ENCODE results near the gene COL6A2. TPM values are rescaled to one million over a fixed set of nuclear protein-coding genes. Genes with fewer than 3 reads are reported as not detected.

Gene COL6A2
- total RNA-seq, 1 experiment from 2014 or later: 22.0 TPM

DNA sequence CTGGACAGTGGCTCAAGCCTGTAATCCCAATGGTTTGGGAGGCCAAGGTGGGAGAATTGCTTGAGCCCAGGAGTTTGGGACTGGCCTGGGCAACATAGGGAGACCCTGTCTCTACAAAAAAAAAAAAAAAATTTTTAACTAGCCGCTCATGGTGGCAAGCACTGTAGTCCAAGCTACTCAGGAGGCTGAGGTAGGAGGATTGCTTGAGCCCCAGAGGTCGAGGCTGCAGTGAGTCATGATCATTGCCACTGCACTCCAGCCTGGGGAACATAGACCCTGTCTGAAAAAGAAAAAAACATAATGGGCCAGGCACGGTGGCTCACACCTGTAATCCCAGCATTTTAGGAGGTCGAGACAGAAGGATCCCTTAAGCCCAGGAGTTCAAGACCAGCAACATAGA lies 81.0 kb downstream of the COL6A2 start:
- BruUV-seq (replicated peaks): no TSS peak
- H3K27me3 ChIP-seq (ENCODE audit: insufficient read depth, low read depth): no peaks in the 10 kb centered on the region

More for the DNA sequence above, 81.0 kb downstream of the COL6A2 start:
- intact Hi-C loops (cut with micrococcal nuclease; ENCODE audit: unreplicated experiment): no loop called here
- DNase-seq: no peak
- H3K9me2 ChIP-seq (ENCODE audit: insufficient read depth): no peaks in the 10 kb centered on the region
- H3K79me2 ChIP-seq (ENCODE audit: low read depth): no peaks in the 10 kb centered on the region
- ChIA-PET POLR2A (ENCODE audit: unreplicated experiment) (no interaction called here), CTCF (no interaction called here)
- H3K9me3 ChIP-seq (ENCODE audit: insufficient read depth, low read depth): no peaks in the 10 kb centered on the region
- H3K4me1 ChIP-seq (replicated peaks; ENCODE audit: insufficient read depth): no peaks in the 10 kb centered on the region
- TF ChIP-seq EZH2 (IDR thresholded peaks at IDR 0.05; ENCODE audit: low read depth): no peak
- TF ChIP-seq, protein P1, sequence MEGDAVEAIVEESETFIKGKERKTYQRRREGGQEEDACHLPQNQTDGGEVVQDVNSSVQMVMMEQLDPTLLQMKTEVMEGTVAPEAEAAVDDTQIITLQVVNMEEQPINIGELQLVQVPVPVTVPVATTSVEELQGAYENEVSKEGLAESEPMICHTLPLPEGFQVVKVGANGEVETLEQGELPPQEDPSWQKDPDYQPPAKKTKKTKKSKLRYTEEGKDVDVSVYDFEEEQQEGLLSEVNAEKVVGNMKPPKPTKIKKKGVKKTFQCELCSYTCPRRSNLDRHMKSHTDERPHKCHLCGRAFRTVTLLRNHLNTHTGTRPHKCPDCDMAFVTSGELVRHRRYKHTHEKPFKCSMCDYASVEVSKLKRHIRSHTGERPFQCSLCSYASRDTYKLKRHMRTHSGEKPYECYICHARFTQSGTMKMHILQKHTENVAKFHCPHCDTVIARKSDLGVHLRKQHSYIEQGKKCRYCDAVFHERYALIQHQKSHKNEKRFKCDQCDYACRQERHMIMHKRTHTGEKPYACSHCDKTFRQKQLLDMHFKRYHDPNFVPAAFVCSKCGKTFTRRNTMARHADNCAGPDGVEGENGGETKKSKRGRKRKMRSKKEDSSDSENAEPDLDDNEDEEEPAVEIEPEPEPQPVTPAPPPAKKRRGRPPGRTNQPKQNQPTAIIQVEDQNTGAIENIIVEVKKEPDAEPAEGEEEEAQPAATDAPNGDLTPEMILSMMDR (conservative IDR thresholded peaks at IDR 0.05): no peak
- H3F3A ChIP-seq (ENCODE audit: insufficient read depth, low read depth): no peaks in the 10 kb centered on the region
- H2AFZ ChIP-seq: no peak overlapping the region
- no peaks in the 10 kb centered on the region for H3K36me3 ChIP-seq (ENCODE audit: low read depth)
- no peak overlapping the region for H3K4me2 ChIP-seq
- no peaks in the 10 kb centered on the region for H4K20me1 ChIP-seq (ENCODE audit: insufficient read depth)
- no peak overlapping the region for H3K4me3 ChIP-seq
- H3K27ac ChIP-seq: no peak overlapping the region

Other genes starting within 250 kb of the COL6A2 start
- gene COL6A1, start 116.3 kb upstream of the COL6A2 start, total RNA-seq (2021): 43.1 and 51.8 TPM in 2 replicates
- 5.9 and 7.1 TPM in 2 replicates for gene FTCD, start 57.5 kb downstream of the COL6A2 start, total RNA-seq (2021)
- gene SPATC1L, start 86.3 kb downstream of the COL6A2 start, total RNA-seq (2021): 31.8 and 32.7 TPM in 2 replicates
- 69.0 and 92.3 TPM in 2 replicates for gene LSS, start 130.7 kb downstream of the COL6A2 start, total RNA-seq (2021)
- 57.8 and 69.6 TPM in 2 replicates for gene MCM3AP, start 187.5 kb downstream of the COL6A2 start, total RNA-seq (2021)
- 13.8 and 17.3 TPM in 2 replicates for gene YBEY, start 188.2 kb downstream of the COL6A2 start, total RNA-seq (2021)
- gene C21orf58, start 225.8 kb downstream of the COL6A2 start, total RNA-seq (2021): 28.9 and 30.7 TPM in 2 replicates
- gene PCNT, start 226.0 kb downstream of the COL6A2 start, total RNA-seq (2021): 33.4 and 33.6 TPM in 2 replicates